K562 (cell line): ENCODE measurements around the gene MADD. TPM values are rescaled to one million over a fixed set of nuclear protein-coding genes. Genes with fewer than 3 reads are reported as not detected.
A peak's percentile ranks its signal among the peaks of the same experiment; 100 is the strongest.

Experiments used
- ARID1B ChIP-seq: fragments of 450-650 bp; IDR thresholded peaks from 2 replicates; pipeline ENCODE4 v1.6.1; 2016; ENCODE audit warnings: antibody characterized with exemption, mild to moderate bottlenecking, inconsistent platforms
- ETV5 ChIP-seq: sonication (generic); formaldehyde crosslinking; IDR thresholded peaks from 2 replicates; pipeline ENCODE4 v1.4.0; 2020; ENCODE audit warnings: low read depth, mild to moderate bottlenecking, missing genetic modification reagents
- HMG20A ChIP-seq: fragments of 450-650 bp; formaldehyde crosslinking; conservative IDR thresholded peaks from 2 replicates; pipeline ENCODE4 v1.4.0; 2020; ENCODE audit warnings: mild to moderate bottlenecking, mixed read lengths
- KAT2B ChIP-seq: IDR thresholded peaks from one replicate; pipeline ENCODE4 v1.6.1; 2012; ENCODE audit warnings: low read depth, mild to moderate bottlenecking, control low read depth, inconsistent platforms, low read length, moderate library complexity
- KDM1A ChIP-seq, 2 experiments: fragments of 450-650 bp; IDR thresholded peaks; 2 replicates each; pipeline ENCODE4 v1.6.1; 2016; ENCODE audit warnings: mild to moderate bottlenecking in 2 of 2
- MAX ChIP-seq: sonication (generic); formaldehyde crosslinking; IDR thresholded peaks from 2 replicates; pipeline ENCODE4 v1.9.0; 2022; ENCODE audit warnings: mild to moderate bottlenecking, missing genetic modification reagents
- NCOA1 ChIP-seq: fragments of 450-650 bp; IDR thresholded peaks from 2 replicates; pipeline ENCODE4 v1.6.1; 2016; ENCODE audit warnings: low read depth
- NONO ChIP-seq, 2 experiments: fragments of 200-400 bp in 1 of 2; fragments of 450-650 bp in 1 of 2; formaldehyde crosslinking in 1 of 2; IDR thresholded peaks; 2 replicates each; pipeline ENCODE4 v1.6.1; 2017; ENCODE audit warnings: low read depth in 2 of 2, mild to moderate bottlenecking in 2 of 2, moderate library complexity in 2 of 2, low read length in 1 of 2
- PBX2 ChIP-seq, 2 experiments: IDR thresholded peaks in 1 of 2; conservative IDR thresholded peaks in 1 of 2; 2 replicates each; pipeline ENCODE4 v1.6.1; 2016; ENCODE audit warnings: low read depth in 2 of 2, mild to moderate bottlenecking in 1 of 2, missing compliant biosample characterization in 1 of 2, missing genetic modification characterization in 1 of 2, moderate library complexity in 1 of 2
- ZBTB49 ChIP-seq: sonication (generic); formaldehyde crosslinking; IDR thresholded peaks from 2 replicates; pipeline ENCODE4 v1.8.0; 2022; ENCODE audit warnings: missing genetic modification reagents, mild to moderate bottlenecking, borderline replicate concordance
- ZC3H8 ChIP-seq: fragments of 450-650 bp; IDR thresholded peaks from 2 replicates; pipeline ENCODE4 v1.6.1; 2017
- ZMIZ1 ChIP-seq, 2 experiments: fragments of 150-350 bp in 1 of 2; IDR thresholded peaks; 2 replicates each; pipeline ENCODE4 v1.6.1; 2012 to 2016; ENCODE audit warnings: low read depth in 2 of 2, low read length in 2 of 2, mild to moderate bottlenecking in 1 of 2, moderate library complexity in 1 of 2
- ZNF263 ChIP-seq: sonication (generic); formaldehyde crosslinking; IDR thresholded peaks from 2 replicates; pipeline ENCODE4 v1.8.0; 2022; ENCODE audit warnings: mild to moderate bottlenecking, missing genetic modification reagents, borderline replicate concordance
- polyA plus RNA-seq, 8 experiments: library from polyadenylated mRNA; depleted of rRNA in 4 of 8; stranded (reverse) in 5 of 8; unstranded in 3 of 8; fragments of >200 nt; fragmentation: Nextera tagmentation in 2 of 8; fragmentation: Illumina TruSeq in 1 of 8; extraction: Ambion mirVana in 2 of 8; extraction: Trizol in 1 of 8; gene quantifications; 2 replicates each; pipeline versions ENCODE4 v1.2.1 to v1.2.3, GENCODE V29; 2011 to 2014; ENCODE audit warnings: inconsistent platforms in 1 of 8, missing spikeins in 1 of 8
- total RNA-seq, 7 experiments: library from RNA; depleted of rRNA in 6 of 7; stranded (reverse); fragments of >200 nt in 6 of 7; fragmentation: Illumina TruSeq in 2 of 7; extraction: Trizol in 2 of 7; gene quantifications; 2 replicates each; pipeline versions ENCODE4 v1.2.1 to v1.2.3, GENCODE V29; 2011 to 2021; ENCODE audit warnings: low replicate concordance in 1 of 7

Gene MADD
- total and polyA plus RNA-seq, 9 of the 15 experiments (the other 6 are each of a cell fraction or from before 2014, with no cell fraction given): 0.68 to 57.6 (median 33.6) TPM

- TF ChIP-seq ZMIZ1 (IDR thresholded peaks at IDR 0.05; ENCODE audit: low read depth in 2 of 2, low read length in 2 of 2) (peak in 1 of 2 experiments; percentile 83; a peak in 2 of 4 replicates), NONO (IDR thresholded peaks at IDR 0.05; ENCODE audit: low read depth in 2 of 2, low read length in 1 of 2) (peak in 1 of 2 experiments; percentile 81; a peak in 2 of 4 replicates), KAT2B (peak; percentile 15), ZBTB49 (CRISPR knock-in tag) (0 out of 2 replicates have a peak, but pooled peaks have one; percentile 59), PBX2 (CRISPR knock-in tag; IDR thresholded peaks at IDR 0.05; ENCODE audit: low read depth) (no peak), PBX2 (tag; conservative IDR thresholded peaks at IDR 0.05; ENCODE audit: low read depth) (peak; percentile 78), ARID1B (peak; percentile 98), ZC3H8 (0 out of 2 replicates have a peak, but pooled peaks have one; percentile 57), KDM1A (IDR thresholded peaks at IDR 0.05) (peak; percentile 87 to 88), ETV5 (peak; percentile 38; the same call in 1 of the 2 replicates), HMG20A (no peak), MAX (CRISPR knock-in tag) (peak; percentile 73), ZNF263 (peak; percentile 26), NCOA1 (peak; percentile 41; the same call in 1 of the 2 replicates)
These were observed 108.3 kb downstream of the MADD start, which contains the start of gene SPI1 (continued) for GRCh38 chr11:47378010-47378835.
